ENCODE measurements around the gene CRLF3. TPM values are rescaled to one million over a fixed set of nuclear protein-coding genes. Genes with fewer than 3 reads are reported as not detected.
"Not testable (repeated sequence)": the region's sequence is repeated elsewhere in the genome, so short reads cannot be mapped to it uniquely, and the experiment has no call there.

Gene CRLF3
- total RNA-seq, 1 donor from 2014 or later, result 23.8 TPM

GRCh38 chr17:30747621-30748020, 76.9 kb downstream of the CRLF3 start:
- not testable (repeated sequence) for H3K27ac Mint-ChIP-seq (ENCODE audit: unreplicated experiment); H3K4me1 Mint-ChIP-seq (ENCODE audit: unreplicated experiment); DNase-seq (ENCODE audit: low spot score); H3K9me3 Mint-ChIP-seq (ENCODE audit: unreplicated experiment); H3K4me3 Mint-ChIP-seq (ENCODE audit: unreplicated experiment); H3K27me3 Mint-ChIP-seq (ENCODE audit: unreplicated experiment)
- H3K36me3 Mint-ChIP-seq (ENCODE audit: low read depth, unreplicated experiment), result peaks cover 13% of the 10 kb centered on the region

GRCh38 chr17:30742669-30743068, 81.8 kb downstream of the CRLF3 start:
- not testable (repeated sequence) for H3K4me1 Mint-ChIP-seq (ENCODE audit: unreplicated experiment); H3K27me3 Mint-ChIP-seq (ENCODE audit: unreplicated experiment); DNase-seq (ENCODE audit: low spot score); H3K9me3 Mint-ChIP-seq (ENCODE audit: unreplicated experiment); H3K36me3 Mint-ChIP-seq (ENCODE audit: low read depth, unreplicated experiment); H3K4me3 Mint-ChIP-seq (ENCODE audit: unreplicated experiment)
- H3K27ac Mint-ChIP-seq (ENCODE audit: unreplicated experiment), result peak overlapping the region; percentile 28

GRCh38 chr17:30736371-30736770, 88.1 kb downstream of the CRLF3 start:
- H3K4me3 Mint-ChIP-seq (ENCODE audit: unreplicated experiment); H3K9me3 Mint-ChIP-seq (ENCODE audit: unreplicated experiment); H3K4me1 Mint-ChIP-seq (ENCODE audit: unreplicated experiment); H3K27me3 Mint-ChIP-seq (ENCODE audit: unreplicated experiment); H3K27ac Mint-ChIP-seq (ENCODE audit: unreplicated experiment); DNase-seq (ENCODE audit: low spot score): not testable (repeated sequence)
- peaks cover 12% of the 10 kb centered on the region for H3K36me3 Mint-ChIP-seq (ENCODE audit: low read depth, unreplicated experiment)

DNA sequence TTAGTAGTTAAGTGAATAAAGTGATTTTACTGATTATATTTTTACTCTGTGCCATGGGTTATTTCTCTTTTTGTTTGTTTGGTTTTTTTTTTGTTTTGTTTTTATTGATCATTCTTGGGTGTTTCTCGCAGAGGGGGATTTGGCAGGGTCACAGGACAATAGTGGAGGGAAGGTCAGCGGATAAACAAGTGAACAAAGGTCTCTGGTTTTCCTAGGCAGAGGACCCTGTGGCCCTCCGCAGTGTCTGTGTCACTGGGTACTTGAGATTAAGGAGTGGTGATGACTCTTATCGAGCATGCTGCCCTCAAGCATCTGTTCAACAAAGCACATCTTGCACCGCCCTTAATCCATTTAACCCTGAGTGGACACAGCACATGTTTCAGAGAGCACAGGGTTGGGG, 88.8 kb downstream of the CRLF3 start:
- H3K4me3 Mint-ChIP-seq (ENCODE audit: unreplicated experiment); DNase-seq (ENCODE audit: low spot score); H3K27me3 Mint-ChIP-seq (ENCODE audit: unreplicated experiment); H3K9me3 Mint-ChIP-seq (ENCODE audit: unreplicated experiment); H3K4me1 Mint-ChIP-seq (ENCODE audit: unreplicated experiment): not testable (repeated sequence)
- peak overlapping the region; percentile 84 for H3K27ac Mint-ChIP-seq (ENCODE audit: unreplicated experiment)
- peaks cover 12% of the 10 kb centered on the region for H3K36me3 Mint-ChIP-seq (ENCODE audit: low read depth, unreplicated experiment)

DNA sequence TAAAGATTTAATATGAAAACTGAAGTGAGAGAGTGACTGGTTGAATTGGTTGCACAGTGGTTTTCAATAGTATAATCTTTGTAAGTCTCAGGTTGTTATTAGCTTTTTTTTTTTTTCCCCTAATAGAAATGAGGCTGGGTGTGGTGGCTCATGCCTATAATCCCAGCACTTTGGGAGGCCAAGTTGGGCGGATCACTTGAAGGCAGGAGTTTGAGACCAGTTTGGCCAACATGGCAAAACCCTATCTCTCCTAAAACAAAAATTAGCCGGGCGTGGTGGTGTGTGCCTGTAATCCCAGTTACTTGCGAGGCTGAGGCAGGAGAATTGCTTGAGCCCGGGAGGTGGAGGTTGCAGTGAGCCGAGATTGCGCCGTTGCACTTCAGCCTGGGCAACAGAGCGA, 89.3 kb downstream of the CRLF3 start:
- not testable (repeated sequence) for DNase-seq (ENCODE audit: low spot score); H3K4me1 Mint-ChIP-seq (ENCODE audit: unreplicated experiment); H3K9me3 Mint-ChIP-seq (ENCODE audit: unreplicated experiment); H3K4me3 Mint-ChIP-seq (ENCODE audit: unreplicated experiment)
- Mint-ChIP-seq H3K27ac (ENCODE audit: unreplicated experiment) (peak overlapping the region; percentile 57), H3K36me3 (ENCODE audit: low read depth, unreplicated experiment) (peaks cover 12% of the 10 kb centered on the region), H3K27me3 (ENCODE audit: unreplicated experiment) (peaks cover 12% of the 10 kb centered on the region)

DNA sequence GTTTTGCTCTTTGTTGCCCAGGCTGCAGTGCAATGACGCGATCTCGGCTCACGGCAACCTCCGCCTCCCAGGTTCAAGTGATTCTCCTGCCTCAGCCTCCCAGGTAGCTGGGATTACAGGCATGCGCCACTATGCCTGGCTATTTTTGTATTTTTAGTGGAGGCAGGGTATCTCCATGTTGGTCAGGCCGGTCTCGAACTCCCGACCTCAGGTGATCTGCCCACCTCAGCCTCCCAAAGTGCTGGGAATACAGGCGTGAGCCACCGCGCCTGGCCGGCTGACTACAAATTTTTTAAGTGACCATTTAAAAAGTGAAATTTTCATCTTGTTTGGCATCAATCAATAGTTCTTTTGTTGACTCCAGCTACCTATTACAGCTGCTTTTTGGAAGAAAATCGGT, 90.3 kb downstream of the CRLF3 start:
- H3K27ac Mint-ChIP-seq (ENCODE audit: unreplicated experiment); DNase-seq (ENCODE audit: low spot score); H3K4me1 Mint-ChIP-seq (ENCODE audit: unreplicated experiment); H3K4me3 Mint-ChIP-seq (ENCODE audit: unreplicated experiment); H3K9me3 Mint-ChIP-seq (ENCODE audit: unreplicated experiment): not testable (repeated sequence)
- peaks cover 12% of the 10 kb centered on the region for H3K36me3 Mint-ChIP-seq (ENCODE audit: low read depth, unreplicated experiment)
- peaks cover 16% of the 10 kb centered on the region for H3K27me3 Mint-ChIP-seq (ENCODE audit: unreplicated experiment)

Other genes starting within 250 kb of the CRLF3 start
- 6.3 TPM for gene ATAD5, start 7.3 kb upstream of the CRLF3 start, total RNA-seq (ENCODE audit: unreplicated experiment)
- 11.8 TPM for gene TEFM, start 81.5 kb upstream of the CRLF3 start, total RNA-seq (ENCODE audit: unreplicated experiment)
- gene ADAP2, start 97.3 kb upstream of the CRLF3 start, total RNA-seq (ENCODE audit: unreplicated experiment), result 0.95 TPM
- gene RNF135, start 146.3 kb upstream of the CRLF3 start, total RNA-seq (ENCODE audit: unreplicated experiment), result 14.6 TPM

All from endothelial cell (in vitro differentiated cells).